Uterus (tissue), 2 donors: ENCODE results near the gene DBI.

ENCODE experiments used
- CTCF ChIP-seq, 4 experiments: fragments of 200-600 bp in 2 of 4; fragments of 450-650 bp in 2 of 4; sonication (generic) in 2 of 4; IDR thresholded peaks; one replicate each; pipeline ENCODE4 v1.5.1; 2016 to 2019; ENCODE audit warnings: antibody characterized with exemption in 4 of 4, mild to moderate bottlenecking in 2 of 4, moderate library complexity in 1 of 4
- POLR2A ChIP-seq, 2 donors: fragments of 450-650 bp; IDR thresholded peaks; one replicate each; pipeline ENCODE4 v1.6.1; 2016; ENCODE audit warnings: antibody characterized with exemption in 2 of 2, mild to moderate bottlenecking in 1 of 2, moderate library complexity in 1 of 2

DNA sequence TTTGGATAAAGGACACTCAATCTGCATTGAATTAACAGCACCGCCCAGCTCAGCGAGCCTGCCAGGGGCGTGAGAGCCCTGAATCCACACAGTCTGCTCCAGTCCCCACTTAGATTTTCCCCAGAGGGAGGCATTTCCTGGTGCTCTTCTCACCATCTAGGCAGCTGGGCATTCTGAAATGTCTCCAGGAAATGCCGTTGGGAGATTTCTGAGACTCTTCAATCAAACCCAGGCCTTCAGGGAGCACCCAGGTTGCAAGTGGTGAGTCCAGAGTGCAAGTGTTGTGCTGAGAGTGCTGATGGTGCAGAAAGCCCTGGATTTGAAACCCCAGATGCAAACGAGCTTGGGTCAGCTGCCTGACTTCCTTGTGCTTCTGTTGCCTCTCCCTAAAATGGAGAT is 41.4 kb downstream of the DBI start:
- no peak for TF ChIP-seq CTCF (IDR thresholded peaks at IDR 0.05)
- TF ChIP-seq POLR2A (IDR thresholded peaks at IDR 0.05) = no peak
